Renal cortical epithelial cell (primary cell): ENCODE results near the gene COPS4. TPM values are rescaled to one million over a fixed set of nuclear protein-coding genes. Genes with fewer than 3 reads are reported as not detected.
"Not testable (repeated sequence)": the region's sequence is repeated elsewhere in the genome, so short reads cannot be mapped to it uniquely, and the experiment has no call there.

Experiments
- DNase-seq: peaks from one replicate; pipeline ENCODE4 v3.0.0-alpha.2; 2011; ENCODE audit warnings: low read depth
- total RNA-seq: library from RNA; depleted of rRNA; stranded (reverse); fragments of >200 nt; gene quantifications from 2 replicates; pipeline ENCODE4 v1.2.3, GENCODE V29; 2014

Gene COPS4
- total RNA-seq, 1 donor from 2014 or later = 89.5 TPM

DNA sequence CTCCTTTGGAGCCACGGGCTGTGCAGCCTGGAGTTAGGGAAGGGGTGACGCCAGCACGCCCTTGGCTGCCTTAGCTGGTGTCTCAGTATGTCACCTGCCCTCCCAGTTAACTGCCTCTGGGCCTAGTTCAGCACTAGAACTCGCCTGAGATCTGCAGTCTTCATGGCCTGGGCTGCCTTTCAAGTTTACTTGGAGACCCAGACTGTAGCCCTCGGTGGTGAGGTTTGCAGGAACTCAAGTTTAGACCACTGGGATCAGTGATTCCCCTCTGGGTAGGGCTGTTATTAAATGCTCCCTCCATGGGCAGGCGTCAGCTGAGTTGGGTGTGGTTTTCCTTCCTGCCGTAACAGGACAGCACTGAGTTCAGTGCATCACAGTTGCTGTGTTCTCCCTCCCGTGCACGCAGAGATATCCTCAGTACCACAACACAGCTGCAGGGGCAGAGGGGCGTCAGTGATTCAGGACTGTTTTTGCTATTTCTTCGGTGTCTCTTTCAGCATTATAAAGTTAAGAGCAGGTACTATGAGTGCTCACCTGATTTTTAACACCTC, 49.0 kb downstream of the COPS4 start:
- DNase-seq = no peak

GRCh38 chr4:83084956-83085355, 50.0 kb downstream of the COPS4 start:
- DNase-seq = peak; percentile 31

DNA sequence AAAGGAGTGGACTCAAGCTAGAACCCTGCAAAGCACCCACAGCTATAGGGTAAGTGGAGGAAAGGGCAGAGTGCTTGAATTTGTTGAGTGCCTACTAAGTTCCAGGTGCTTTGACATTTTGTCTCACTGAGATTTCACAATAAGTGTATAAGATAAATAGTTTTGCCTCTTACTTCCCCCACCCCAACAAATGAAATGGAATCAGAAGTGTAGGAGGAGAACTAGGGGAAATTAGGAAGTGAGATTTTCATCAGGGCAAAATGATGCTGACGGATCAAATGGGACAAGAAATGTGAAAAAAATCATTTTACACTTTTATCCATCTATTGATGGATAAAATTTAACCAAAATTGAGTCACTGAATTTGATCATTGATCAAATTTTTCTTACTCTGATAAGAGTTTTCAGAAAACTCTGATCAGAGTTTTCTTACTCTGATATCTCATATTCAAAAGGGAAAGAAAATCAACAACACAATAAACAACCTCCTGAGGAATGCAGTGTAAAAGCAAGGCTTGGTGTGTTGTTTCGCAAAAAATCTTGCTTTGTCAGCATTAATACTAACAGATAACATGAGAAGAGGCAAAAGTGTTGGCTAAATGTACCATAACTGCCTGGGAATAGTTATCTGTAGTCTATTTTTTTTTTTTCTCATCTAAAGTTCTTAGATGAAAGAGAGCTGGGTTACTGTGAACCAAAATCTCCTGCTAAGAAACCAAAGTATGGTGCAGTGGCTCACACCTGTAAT, 54.6 kb downstream of the COPS4 start:
- no peak for DNase-seq

DNA sequence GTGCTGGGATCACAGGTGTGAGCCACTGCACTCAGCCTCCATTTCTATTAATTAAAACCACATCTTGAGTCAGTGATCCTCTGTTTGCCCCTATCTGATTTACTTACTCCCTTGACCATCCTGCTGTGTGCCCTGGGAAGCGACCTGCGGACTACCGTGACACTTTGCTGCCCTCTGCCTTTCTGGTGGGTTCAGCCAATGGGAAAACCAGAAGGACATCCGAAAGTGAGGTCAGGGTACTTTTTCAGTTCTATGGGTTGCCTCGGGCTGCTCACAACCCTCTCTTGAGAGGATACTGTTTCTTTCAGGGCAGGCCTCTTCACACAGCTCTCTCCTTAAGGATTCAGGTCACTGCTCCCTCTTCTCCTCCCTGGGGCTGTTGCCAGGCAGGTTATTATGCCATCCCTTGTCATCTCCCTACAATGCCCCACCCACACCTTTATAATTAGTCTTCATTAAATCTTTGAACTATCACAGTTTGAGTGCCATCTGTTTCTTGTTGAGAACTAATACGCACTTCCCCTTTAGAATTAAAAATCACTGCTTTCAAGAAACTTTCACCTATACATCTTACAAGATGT, 58.2 kb downstream of the COPS4 start:
- peak; percentile 57 for DNase-seq

DNA sequence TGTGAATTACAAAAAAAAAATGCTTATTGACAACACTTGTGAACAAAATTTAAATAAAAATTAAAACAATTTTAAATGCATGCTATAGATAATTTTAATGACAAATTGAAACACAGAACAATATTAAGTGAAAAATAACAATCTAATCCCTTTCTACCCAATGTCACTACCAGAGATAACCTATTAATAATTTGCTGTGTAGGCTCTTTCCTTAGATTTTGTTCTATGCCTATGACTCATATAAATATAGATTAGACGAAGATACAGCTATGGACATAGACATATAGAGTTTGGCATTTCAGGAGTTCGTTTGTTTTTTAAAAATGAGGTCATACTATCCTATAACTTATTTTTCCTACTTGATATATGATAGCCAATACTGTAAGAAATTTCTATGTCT, 61.4 kb downstream of the COPS4 start:
- no peak for DNase-seq

GRCh38 chr4:83104991-83105390, 70.0 kb downstream of the COPS4 start:
- no peak for DNase-seq

GRCh38 chr4:83107631-83108030, 72.6 kb downstream of the COPS4 start:
- DNase-seq = no peak

GRCh38 chr4:83108101-83108861, 73.3 kb downstream of the COPS4 start:
- no peak for DNase-seq

- DNase-seq = peak; percentile 25
These were observed 74.7 kb downstream of the COPS4 start for GRCh38 chr4:83109480-83110222.

- peak; percentile 69 for DNase-seq
These were observed 75.4 kb downstream of the COPS4 start for GRCh38 chr4:83110223-83110945.

GRCh38 chr4:83110970-83111750, 76.2 kb downstream of the COPS4 start:
- no peak for DNase-seq

- DNase-seq = not testable (repeated sequence)
These were observed 76.8 kb downstream of the COPS4 start for GRCh38 chr4:83111751-83112141.

DNA sequence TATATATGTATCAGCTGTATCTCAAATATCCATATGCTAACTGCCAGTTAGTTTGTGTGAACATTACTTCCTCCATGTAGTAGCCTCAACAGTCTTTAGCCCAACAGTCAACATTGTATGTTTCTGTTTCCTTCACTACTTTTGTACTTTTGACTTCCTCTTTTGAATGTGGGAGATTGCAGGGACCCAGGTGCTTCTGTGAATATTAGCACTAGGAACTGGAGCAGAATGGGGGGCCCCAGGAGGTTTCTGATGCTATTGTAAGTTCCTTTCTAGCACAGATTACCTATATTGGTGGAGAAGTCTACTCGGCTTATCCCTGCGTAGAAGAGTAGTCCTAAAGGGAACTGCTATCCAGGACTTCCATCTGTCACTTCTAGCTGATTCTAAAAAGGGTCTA, 77.2 kb downstream of the COPS4 start:
- no peak for DNase-seq

DNA sequence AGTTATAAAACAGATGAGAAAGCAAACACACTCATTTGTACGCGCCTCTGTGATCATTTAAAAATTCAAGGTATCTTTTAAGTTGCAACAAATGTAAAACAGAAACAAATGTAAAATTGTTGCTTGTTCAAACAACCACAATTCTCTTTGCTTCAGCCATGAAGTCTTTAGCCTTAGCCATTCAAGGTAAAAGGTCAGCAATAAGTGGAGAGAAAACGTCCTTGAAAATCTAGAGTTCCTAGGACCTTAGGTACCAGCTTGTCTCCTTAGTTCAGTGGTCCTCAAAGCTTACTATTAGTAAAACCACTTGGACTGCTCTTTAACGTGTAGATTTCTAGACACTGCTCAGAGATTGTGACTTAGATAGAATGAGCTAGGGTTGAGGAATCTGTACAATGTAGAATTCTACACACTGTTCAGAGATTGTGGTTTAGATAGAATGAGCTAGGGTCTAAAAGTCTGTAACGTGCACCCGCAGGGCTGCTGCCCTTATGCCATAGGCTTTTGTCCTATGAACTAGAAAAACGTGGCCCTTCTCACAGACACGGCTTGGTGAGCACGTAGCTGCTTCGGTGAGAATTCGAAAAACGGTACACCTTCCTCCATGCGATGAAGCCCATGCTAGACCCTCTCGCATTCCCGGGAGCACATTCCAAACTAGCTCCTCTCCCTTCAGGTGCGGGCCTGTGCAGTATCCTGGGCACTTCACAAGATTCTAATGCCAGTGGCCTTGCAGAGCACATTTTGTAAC, 77.9 kb downstream of the COPS4 start:
- peak; percentile 18 for DNase-seq

DNA sequence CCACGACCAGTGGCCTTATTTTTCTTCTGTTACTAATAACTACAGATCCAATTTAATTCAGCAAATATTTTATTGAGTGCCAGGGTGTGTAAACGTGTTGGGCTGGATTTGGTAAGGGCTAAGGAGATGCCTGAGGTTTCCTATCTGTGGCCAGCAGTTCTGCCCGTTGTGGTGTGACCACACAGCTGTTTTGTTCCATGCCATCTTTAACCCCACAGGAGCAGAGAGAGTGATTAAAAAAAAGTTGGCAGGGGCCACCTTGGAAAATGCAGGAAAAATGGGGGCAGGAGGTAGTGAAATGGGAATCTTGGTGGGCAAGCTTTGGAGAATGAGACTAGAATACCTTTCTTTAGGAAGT, 78.4 kb downstream of the COPS4 start:
- DNase-seq = peak; percentile 23

DNA sequence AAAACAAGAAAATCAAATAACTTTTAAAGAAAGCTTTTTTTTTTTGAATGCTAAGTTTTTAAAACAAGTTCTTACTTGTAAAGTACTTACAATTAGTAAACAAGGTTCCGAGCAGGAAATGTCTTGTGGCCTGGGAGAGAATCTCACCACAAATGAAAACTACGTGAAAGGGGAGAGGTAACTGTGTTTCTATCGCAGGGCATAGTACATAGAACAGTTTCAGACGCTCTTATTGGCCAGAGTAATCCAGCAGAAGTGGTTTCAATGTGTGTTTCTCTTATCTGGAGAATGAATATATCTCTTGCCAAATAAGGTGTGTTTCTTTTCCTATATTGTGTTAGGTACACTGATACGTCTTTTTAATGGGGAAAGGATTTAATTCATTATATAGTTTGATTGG, 79.6 kb downstream of the COPS4 start, which contains the start of gene PLAC8:
Gene PLAC8 (minus strand): TSS at position 154 of the 400 bp plus-strand sequence. CDS start 6,808 bp downstream, outside the sequence.
- no peak for DNase-seq

DNA sequence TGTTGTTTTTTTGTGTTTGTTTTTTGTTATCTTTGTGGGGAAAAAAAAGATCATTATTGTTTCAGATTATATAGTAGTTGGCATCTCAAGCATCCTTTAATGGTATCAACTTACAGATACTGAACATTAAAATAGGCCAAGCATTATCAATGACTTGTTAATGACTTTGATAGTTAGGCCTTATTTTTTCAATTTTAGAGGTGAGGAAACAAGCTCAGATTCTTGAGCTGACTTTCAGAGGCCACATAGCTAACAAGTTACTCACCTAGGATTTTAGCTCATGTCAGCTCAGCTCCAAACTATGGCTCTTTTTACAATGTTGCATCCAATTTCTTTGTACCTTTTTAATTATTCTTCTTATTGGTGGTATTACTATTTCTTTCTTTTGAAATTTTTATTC, 80.0 kb downstream of the COPS4 start:
- peak; percentile 73 for DNase-seq

DNA sequence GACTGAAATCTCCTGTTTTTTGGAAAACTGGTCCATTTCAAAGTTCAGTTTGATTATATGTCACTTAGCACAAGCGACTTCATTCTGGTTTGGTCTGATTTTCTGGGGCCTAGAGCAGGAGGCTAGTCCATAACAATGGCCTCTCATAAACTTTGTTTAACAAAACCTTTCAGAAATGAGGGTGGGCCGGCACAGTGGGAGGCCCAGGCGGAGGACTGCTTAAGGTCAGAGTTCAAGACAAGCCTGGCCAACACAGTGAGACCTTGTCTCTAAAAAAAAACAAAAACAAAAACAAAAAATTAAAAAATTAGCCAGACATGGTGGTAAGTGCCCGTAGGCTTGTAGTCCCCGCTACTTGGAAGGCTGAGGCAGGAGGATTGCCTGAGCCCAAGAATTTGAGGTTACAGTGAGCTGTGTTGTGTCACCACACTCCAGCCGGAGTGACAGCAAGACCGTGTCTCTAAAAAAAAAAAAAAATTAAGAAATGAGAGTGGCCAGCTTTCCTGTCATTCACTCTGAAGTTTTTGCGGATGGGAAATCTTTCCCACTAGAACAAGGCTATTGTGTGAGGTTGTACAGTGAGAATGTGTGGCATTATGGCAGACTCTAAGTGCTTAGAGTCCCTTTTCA, 80.8 kb downstream of the COPS4 start:
- DNase-seq = no peak

DNA sequence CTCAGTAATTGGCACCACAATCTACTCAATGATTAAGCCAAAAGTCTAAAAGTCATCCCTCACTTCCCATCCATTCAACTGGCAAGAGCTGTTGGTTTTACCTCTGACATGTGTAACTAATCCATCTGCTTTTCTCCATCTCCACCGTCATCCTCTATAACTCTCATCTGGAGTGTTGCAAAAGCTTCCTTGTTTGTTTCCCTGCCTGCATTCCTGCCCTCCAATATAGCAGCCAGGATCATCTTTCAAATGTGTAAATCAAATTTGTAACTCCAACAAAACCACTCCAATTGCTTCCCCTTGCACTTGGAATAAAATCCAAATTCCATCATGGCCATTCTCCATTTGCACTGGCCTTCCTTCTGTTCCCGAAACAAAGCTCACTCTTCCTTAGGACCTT, 83.9 kb downstream of the COPS4 start:
- peak; percentile 21 for DNase-seq
